H1 (cell line): ENCODE data around the gene CCDC127. TPM values are rescaled to one million over a fixed set of nuclear protein-coding genes. Genes with fewer than 3 reads are reported as not detected.
A peak's percentile ranks its signal among the peaks of the same experiment; 100 is the strongest.

Experiments used
- CTCF ChIA-PET: fragments of 300-600 bp; sonication (Branson Sonifier 250); formaldehyde crosslinking; loops from one replicate; lab custom pipeline; 2021; ENCODE audit not compliant: partially characterized antibody; lab: Charles Lee
- POLR2A ChIA-PET: fragments of 300-600 bp; sonication (Branson Sonifier 250); formaldehyde crosslinking; loops from one replicate; lab custom pipeline; 2021; ENCODE audit warnings: inconsistent platforms; ENCODE audit not compliant: partially characterized antibody; lab: Charles Lee
- DNase-seq, 2 experiments: peaks; one replicate each; pipeline versions ENCODE4 v3.0.0 to v3.0.0-alpha.2; 2010 to 2022; ENCODE audit warnings: low spot score in 2 of 2, low read depth in 1 of 2, mixed read lengths in 1 of 2
- FAIRE-seq: peaks from 2 replicates; lab custom pipeline; 2011; peaks lifted over from hg19 to GRCh38; lab: Jason Lieb, UNC
- H2AFZ ChIP-seq: 2 replicates; pipeline ENCODE4 v1.8.1; 2012; ENCODE audit warnings: low read length, inconsistent platforms
- H2AK5ac ChIP-seq: 2 replicates; pipeline ENCODE4 v1.6.1; 2013; ENCODE audit warnings: low read depth, low read length
- H2BK120ac ChIP-seq: replicated peaks from 2 replicates; pipeline ENCODE3; 2013; ENCODE audit warnings: low read depth, low read length, inconsistent platforms
- H2BK12ac ChIP-seq: 2 replicates; pipeline ENCODE4 v1.6.1; 2013; ENCODE audit warnings: low read depth, low read length
- H2BK15ac ChIP-seq: 2 replicates; pipeline ENCODE4 v1.6.1; 2013; ENCODE audit warnings: low read length
- H2BK20ac ChIP-seq: 2 replicates; pipeline ENCODE4 v1.6.1; 2013; ENCODE audit warnings: low read length
- H2BK5ac ChIP-seq: 2 replicates; pipeline ENCODE4 v1.6.1; 2013; ENCODE audit warnings: low read depth, low read length
- H3K14ac ChIP-seq: 2 replicates; pipeline ENCODE4 v1.6.1; 2013; ENCODE audit warnings: inconsistent platforms; ENCODE audit not compliant: insufficient read length
- H3K18ac ChIP-seq: 2 replicates; pipeline ENCODE4 v1.6.1; 2013; ENCODE audit warnings: low read length; ENCODE audit errors: extremely low read depth
- H3K23ac ChIP-seq: 2 replicates; pipeline ENCODE4 v1.6.1; 2013; ENCODE audit warnings: inconsistent platforms; ENCODE audit not compliant: insufficient read length
- H3K23me2 ChIP-seq: 2 replicates; pipeline ENCODE4 v1.6.1; 2013; ENCODE audit warnings: low read depth, low read length
- H3K27ac ChIP-seq: 2 replicates; pipeline ENCODE4 v1.6.1; 2011; ENCODE audit warnings: low read depth, low read length, inconsistent platforms
- H3K27me3 ChIP-seq, 4 experiments: replicated peaks in 1 of 4; 1 replicate in 1 of 4; 2 replicates in 3 of 4; pipeline versions ENCODE4 v1.6.1 to v1.8.1; 2011 to 2013; ENCODE audit warnings: low read length in 3 of 4, mild to moderate bottlenecking in 3 of 4, inconsistent platforms in 2 of 4, mixed read lengths in 2 of 4, moderate library complexity in 1 of 4; ENCODE audit not compliant: control insufficient read depth in 3 of 4, insufficient read depth in 3 of 4; ENCODE audit errors: extremely low read depth in 1 of 4
- H3K36me3 ChIP-seq, 4 experiments: 2 replicates each; pipeline versions ENCODE4 v1.6.1 to v1.8.1; 2011 to 2013; ENCODE audit warnings: mild to moderate bottlenecking in 4 of 4, low read length in 3 of 4, moderate library complexity in 2 of 4, control low read depth in 1 of 4, inconsistent platforms in 1 of 4; ENCODE audit not compliant: insufficient read depth in 4 of 4, control insufficient read depth in 2 of 4
- H3K4ac ChIP-seq: replicated peaks from 2 replicates; pipeline ENCODE3; 2013; ENCODE audit warnings: low read length, low read depth, mixed read lengths, inconsistent platforms; ENCODE audit not compliant: insufficient read length
- H3K4me1 ChIP-seq, 4 experiments: replicated peaks in 1 of 4; 1 replicate in 1 of 4; 2 replicates in 3 of 4; pipeline versions ENCODE4 v1.6.1 to v1.8.1; 2011 to 2013; ENCODE audit warnings: low read length in 3 of 4, inconsistent platforms in 2 of 4, mixed read lengths in 1 of 4; ENCODE audit not compliant: insufficient read depth in 4 of 4, control insufficient read depth in 3 of 4
- H3K4me2 ChIP-seq, 2 experiments: 2 replicates each; pipeline versions ENCODE4 v1.6.1 to v1.8.1; 2011 to 2013; ENCODE audit warnings: low read depth in 2 of 2, low read length in 2 of 2, control low read depth in 1 of 2, inconsistent platforms in 1 of 2, mild to moderate bottlenecking in 1 of 2; ENCODE audit not compliant: insufficient read depth in 1 of 2
- H3K4me3 ChIP-seq, 4 experiments: fragments of 200-600, 300-600 bp in 1 of 4; sonication (generic), shearing (Covaris generic), sonication (Bioruptor Twin) in 1 of 4; 2 replicates each; pipeline versions ENCODE4 v1.5.1 to v1.8.1; 2011 to 2016; ENCODE audit warnings: low read length in 4 of 4, low read depth in 3 of 4, control low read depth in 2 of 4, inconsistent platforms in 2 of 4, mild to moderate bottlenecking in 2 of 4, mixed read lengths in 1 of 4, moderate library complexity in 1 of 4; ENCODE audit not compliant: insufficient read depth in 2 of 4; ENCODE audit errors: extremely low read depth in 1 of 4
- H3K56ac ChIP-seq: replicated peaks from 2 replicates; pipeline ENCODE3; 2013; ENCODE audit warnings: low read depth, mild to moderate bottlenecking, mixed read lengths, low read length, inconsistent platforms; ENCODE audit not compliant: insufficient read length
- H3K79me1 ChIP-seq: 2 replicates; pipeline ENCODE4 v1.6.1; 2013; ENCODE audit warnings: low read depth, low read length, control low read depth
- H3K79me2 ChIP-seq, 2 experiments: 2 replicates each; pipeline versions ENCODE4 v1.6.1 to v1.8.1; 2012 to 2013; ENCODE audit warnings: low read length in 2 of 2, mild to moderate bottlenecking in 2 of 2, inconsistent platforms in 1 of 2; ENCODE audit not compliant: insufficient read depth in 2 of 2, control insufficient read depth in 1 of 2
- H3K9ac ChIP-seq, 4 experiments: replicated peaks in 1 of 4; 1 replicate in 1 of 4; 2 replicates in 3 of 4; pipeline versions ENCODE4 v1.6.1 to v1.8.1; 2011 to 2013; ENCODE audit warnings: low read depth in 3 of 4, low read length in 3 of 4, control low read depth in 2 of 4, mild to moderate bottlenecking in 2 of 4, moderate library complexity in 2 of 4, inconsistent platforms in 1 of 4; ENCODE audit errors: extremely low read depth in 1 of 4
- H3K9me3 ChIP-seq, 2 experiments: 2 replicates each; pipeline versions ENCODE4 v1.6.1 to v1.8.1; 2012 to 2013; ENCODE audit warnings: mild to moderate bottlenecking in 2 of 2, moderate library complexity in 2 of 2, control low read depth in 1 of 2, inconsistent platforms in 1 of 2, low read depth in 1 of 2, low read length in 1 of 2, mixed read lengths in 1 of 2; ENCODE audit not compliant: insufficient read depth in 2 of 2
- H4K20me1 ChIP-seq, 2 experiments: replicated peaks in 1 of 2; 2 replicates each; pipeline versions ENCODE3 to v1.8.1; 2011 to 2013; ENCODE audit warnings: inconsistent platforms in 2 of 2, low read length in 2 of 2, mild to moderate bottlenecking in 1 of 2; ENCODE audit not compliant: insufficient read depth in 2 of 2, control insufficient read depth in 1 of 2
- H4K5ac ChIP-seq: 2 replicates; pipeline ENCODE4 v1.6.1; 2013; ENCODE audit warnings: low read length, low read depth, mixed read lengths, inconsistent platforms; ENCODE audit not compliant: insufficient read length
- H4K8ac ChIP-seq: 2 replicates; pipeline ENCODE4 v1.8.0; 2013; ENCODE audit warnings: mild to moderate bottlenecking, moderate library complexity, low read length, inconsistent platforms; ENCODE audit not compliant: insufficient read depth; ENCODE audit errors: extremely low read depth
- H4K91ac ChIP-seq: replicated peaks from 2 replicates; pipeline ENCODE3; 2013; ENCODE audit warnings: low read length, mixed read lengths, inconsistent platforms; ENCODE audit not compliant: insufficient read length
- BACH1 ChIP-seq: IDR thresholded peaks from 2 replicates; pipeline ENCODE4 v1.6.1; 2012; ENCODE audit warnings: low read length, improper control_type of control experiment
- EZH2 ChIP-seq: fragments of 200-600 bp; sonication (generic); IDR thresholded peaks from 2 replicates; pipeline ENCODE4 v1.7.1; 2012; ENCODE audit warnings: low read depth, mild to moderate bottlenecking, moderate library complexity, low read length, inconsistent platforms; ENCODE audit not compliant: severe bottlenecking
- HDAC2 ChIP-seq, 2 experiments: fragments of 300-600 bp in 1 of 2; sonication (generic) in 1 of 2; IDR thresholded peaks; 2 replicates each; pipeline ENCODE4 v1.6.1; 2011 to 2012; ENCODE audit warnings: low read depth in 2 of 2, low read length in 2 of 2, mild to moderate bottlenecking in 2 of 2, moderate library complexity in 2 of 2, borderline replicate concordance in 1 of 2, inconsistent platforms in 1 of 2
- KDM5A ChIP-seq: fragments of 200-600 bp; IDR thresholded peaks from 2 replicates; pipeline ENCODE4 v1.7.1; 2012; ENCODE audit warnings: mild to moderate bottlenecking, low read length, inconsistent platforms, mixed read lengths
- NANOG ChIP-seq: IDR thresholded peaks from 2 replicates; pipeline ENCODE4 v1.6.1; 2011; ENCODE audit warnings: low read length, low read depth, mild to moderate bottlenecking, inconsistent platforms; ENCODE audit not compliant: insufficient read depth, poor library complexity, severe bottlenecking
- NRF1 ChIP-seq: IDR thresholded peaks from 2 replicates; pipeline ENCODE4 v1.6.1; 2011; ENCODE audit warnings: mild to moderate bottlenecking, low read depth, low read length, improper control_type of control experiment
- POLR2A ChIP-seq, 2 experiments: IDR thresholded peaks; 1 replicate in 1 of 2; 2 replicates in 1 of 2; pipeline ENCODE4 v1.6.1; 2011; ENCODE audit warnings: low read depth in 2 of 2, low read length in 2 of 2, mild to moderate bottlenecking in 2 of 2; ENCODE audit errors: control extremely low read depth in 1 of 2
- RBBP5 ChIP-seq: IDR thresholded peaks from 2 replicates; pipeline ENCODE4 v1.7.1; 2012; ENCODE audit warnings: low read depth, mild to moderate bottlenecking, inconsistent platforms, low read length, moderate library complexity, borderline replicate concordance
- SUZ12 ChIP-seq: fragments of 200-600 bp; sonication (generic); IDR thresholded peaks from 2 replicates; pipeline ENCODE4 v1.6.1; 2012; ENCODE audit warnings: mild to moderate bottlenecking, inconsistent platforms, low read length, moderate library complexity, mixed read lengths
- WGBS, 2 experiments: shearing (Covaris generic) in 1 of 2; methylation state at CpG; one replicate each; pipeline versions ENCODE4 v1.1.6 to v1.1.7; 2013 to 2015; ENCODE audit warnings: low lambda C conversion rate in 2 of 2, mixed read lengths in 2 of 2, inconsistent platforms in 1 of 2, low coverage in 1 of 2, missing lambda C conversion rate in 1 of 2; ENCODE audit not compliant: insufficient replicate concordance in 2 of 2, insufficient coverage in 1 of 2, insufficient read length in 1 of 2; ENCODE audit errors: extremely low coverage in 1 of 2, missing lambda C conversion rate in 1 of 2; 5-methylcytosine and 5-hydroxymethylcytosine counted together
- polyA plus RNA-seq, 7 experiments: library from polyadenylated mRNA; depleted of rRNA in 3 of 7; stranded (reverse) in 5 of 7; unstranded in 2 of 7; fragments of >200 nt in 5 of 7; fragments of 200-250 nt in 2 of 7; gene quantifications; 1 replicate in 5 of 7; 2 replicates in 1 of 7; 4 replicates in 1 of 7; pipeline versions ENCODE4 v1.2.1 to v1.2.3, GENCODE V29; 2011 to 2013; ENCODE audit warnings: missing spikeins in 2 of 7, mixed read lengths in 2 of 7
- total RNA-seq: library from RNA; stranded (reverse); fragmentation: NEBNext Ultra II Directional; extraction: Animal tissue kit (Norgen Biotek cat#: 25700); gene quantifications from 2 replicates; pipeline ENCODE4 v1.2.1, GENCODE V29; 2021
- TF ChIP-seq, protein P1 (sequence below): IDR thresholded peaks from 2 replicates; pipeline ENCODE4 v1.6.1; 2012; ENCODE audit warnings: inconsistent platforms
- TF ChIP-seq, protein P2 (sequence below): IDR thresholded peaks from 2 replicates; pipeline ENCODE4 v1.6.1; 2011; ENCODE audit warnings: low read depth, mild to moderate bottlenecking, low read length; ENCODE audit not compliant: insufficient read depth

The CCDC127 gene
- total and polyA plus RNA-seq, 2 of the 8 experiments (the other 6 are each of a cell fraction or from before 2014, with no cell fraction given), result 2.9 to 8.0 TPM

DNA sequence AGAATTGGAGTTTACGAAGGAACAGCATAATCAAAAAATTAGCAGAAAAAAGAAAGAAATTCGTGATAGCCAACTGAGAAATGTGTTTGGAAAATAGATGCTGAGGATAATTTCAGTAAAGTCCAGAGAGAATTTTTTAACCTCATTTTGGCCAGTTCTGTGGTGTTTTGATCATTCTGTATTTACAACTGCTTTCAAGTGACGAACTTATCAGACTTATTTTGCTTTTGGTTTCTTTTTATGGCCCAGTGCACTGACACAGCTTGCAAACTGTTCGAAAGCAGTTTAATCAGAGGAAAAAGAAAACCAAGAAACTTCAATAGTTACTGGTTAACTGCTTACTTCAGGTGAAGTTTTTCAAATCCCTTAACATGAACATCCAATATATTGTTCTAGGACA is 2.0 kb upstream of the CCDC127 start:
- no peak overlapping the region for H3K9ac ChIP-seq
- ChIA-PET CTCF (interaction anchor here (0.6 to 2.9 kb wide), 4 partner anchors 25 to 115 kb away, joined by 3 to 10 read pairs (median 4); no protein-coding TSS in a partner anchor), POLR2A (interaction anchor here (0.6 to 1.7 kb wide), 5 partner anchors 11 to 183 kb away, joined by 3 to 5 read pairs (median 4); partner anchors contain the start of gene PDCD6)

More for the DNA sequence above, 2.0 kb upstream of the CCDC127 start:
- Histone ChIP-seq H2AK5ac (no peak overlapping the region), H4K5ac (no peak overlapping the region), H4K91ac (no peak overlapping the region), H3K4me2 (peak overlapping the region; percentile 79 to 91), H3K56ac (no peak overlapping the region), H2BK5ac (no peak overlapping the region), H3K18ac (no peak overlapping the region), H2BK15ac (no peak overlapping the region), H3K27me3 (no peaks in the 10 kb centered on the region), H3K27ac (no peak overlapping the region), H3K79me1 (peaks cover 2% of the 10 kb centered on the region; the same call in 1 of the 2 replicates), H4K8ac (no peak overlapping the region), H2AFZ (no peak overlapping the region), H3K4me3 (peak overlapping the region in 2 of 4 experiments; percentile 90 to 91; a peak in 4 of 8 replicates), H2BK12ac (no peak overlapping the region), H3K9me3 (no peaks in the 10 kb centered on the region), H3K4ac (no peak overlapping the region), H2BK120ac (no peak overlapping the region), H2BK20ac (no peak overlapping the region), H3K14ac (no peak overlapping the region), H3K23ac (no peak overlapping the region), H4K20me1 (peaks cover 2 to 7% of the 10 kb centered on the region in 2 experiments), H3K79me2 (peaks cover 3 to 46% of the 10 kb centered on the region in 2 experiments; a peak in 3 of 4 replicates), H3K36me3 (peaks cover 2 to 8% (median 5%) of the 10 kb centered on the region in 4 experiments; a peak in 4 of 8 replicates), H3K4me1 (peaks cover 0 to 4% (median 2%) of the 10 kb centered on the region in 4 experiments; a peak in 2 of 7 replicates), H3K23me2 (peaks cover 3% of the 10 kb centered on the region)
- WGBS, 2 experiments, result 82% methylated on average over 4 of the region's 4 CpGs; no CpG with 5 or more reads in 1 of the 2 experiments
- DNase-seq, result no peak
- FAIRE-seq, result no peak
- no peak for TF ChIP-seq HDAC2 (IDR thresholded peaks at IDR 0.05; ENCODE audit: borderline replicate concordance in 1 of 2, low read depth in 2 of 2, low read length in 2 of 2)
- no peak for TF ChIP-seq POLR2A (IDR thresholded peaks at IDR 0.05; ENCODE audit: control extremely low read depth in 1 of 2, low read depth in 2 of 2, low read length in 2 of 2)
- TF ChIP-seq RBBP5, result no peak
- TF ChIP-seq, protein P1, sequence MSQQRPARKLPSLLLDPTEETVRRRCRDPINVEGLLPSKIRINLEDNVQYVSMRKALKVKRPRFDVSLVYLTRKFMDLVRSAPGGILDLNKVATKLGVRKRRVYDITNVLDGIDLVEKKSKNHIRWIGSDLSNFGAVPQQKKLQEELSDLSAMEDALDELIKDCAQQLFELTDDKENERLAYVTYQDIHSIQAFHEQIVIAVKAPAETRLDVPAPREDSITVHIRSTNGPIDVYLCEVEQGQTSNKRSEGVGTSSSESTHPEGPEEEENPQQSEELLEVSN, result no peak
- TF ChIP-seq, protein P2, sequence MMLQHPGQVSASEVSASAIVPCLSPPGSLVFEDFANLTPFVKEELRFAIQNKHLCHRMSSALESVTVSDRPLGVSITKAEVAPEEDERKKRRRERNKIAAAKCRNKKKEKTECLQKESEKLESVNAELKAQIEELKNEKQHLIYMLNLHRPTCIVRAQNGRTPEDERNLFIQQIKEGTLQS, result no peak
- TF ChIP-seq NANOG, result no peak
- TF ChIP-seq SUZ12, result no peak
- TF ChIP-seq KDM5A, result no peak
- TF ChIP-seq NRF1, result no peak
- TF ChIP-seq BACH1, result no peak
- no peak for TF ChIP-seq EZH2
